Neural cell (in vitro differentiated cells): ENCODE measurements around the gene RCC2. TPM values are rescaled to one million over a fixed set of nuclear protein-coding genes. Genes with fewer than 3 reads are reported as not detected.

Source experiments
- H2AFZ ChIP-seq: fragments of 200-600, 300-800 bp; sonication (generic), shearing (Covaris generic); 2 replicates; pipeline ENCODE4 v1.6.0; 2014; ENCODE audit warnings: low read depth, mild to moderate bottlenecking, antibody characterized with exemption, low read length, moderate library complexity
- H3F3A ChIP-seq: fragments of 200-600 bp; shearing (Covaris generic); 2 replicates; pipeline ENCODE4 v1.6.1; 2016; ENCODE audit warnings: mild to moderate bottlenecking, moderate library complexity, mixed read lengths, antibody characterized with exemption, low read length; ENCODE audit not compliant: insufficient read depth, poor library complexity, severe bottlenecking
- H3K27ac ChIP-seq: fragments of 200-600, 300-800 bp; sonication (generic), shearing (Covaris generic); 2 replicates; pipeline ENCODE4 v1.5.1; 2014; ENCODE audit warnings: mild to moderate bottlenecking, low read length, moderate library complexity
- H3K27me3 ChIP-seq: fragments of 300-800, 200-600 bp; sonication (generic), shearing (Covaris generic); 2 replicates; pipeline ENCODE4 v1.6.0; 2014; ENCODE audit warnings: mild to moderate bottlenecking, low read depth, low read length, moderate library complexity; ENCODE audit not compliant: insufficient read depth
- H3K36me3 ChIP-seq: fragments of 300-800, 200-600 bp; sonication (generic), shearing (Covaris generic); 2 replicates; pipeline ENCODE4 v1.5.1; 2014; ENCODE audit warnings: mild to moderate bottlenecking, antibody characterized with exemption, low read length, moderate library complexity; ENCODE audit not compliant: insufficient read depth
- H3K4me2 ChIP-seq: fragments of 300-800, 200-600 bp; sonication (generic), shearing (Covaris generic); 2 replicates; pipeline ENCODE4 v1.6.0; 2014; ENCODE audit warnings: mild to moderate bottlenecking, low read length
- H3K4me3 ChIP-seq: fragments of 300-800, 200-600 bp; sonication (generic), shearing (Covaris generic); 2 replicates; pipeline ENCODE4 v1.5.1; 2014; ENCODE audit warnings: mild to moderate bottlenecking, low read length, moderate library complexity
- H3K79me2 ChIP-seq: fragments of 200-600 bp; shearing (Covaris generic); replicated peaks from 2 replicates; pipeline ENCODE4 v1.6.0; 2014; ENCODE audit warnings: mild to moderate bottlenecking, low read length, moderate library complexity; ENCODE audit not compliant: insufficient read depth
- H3K9ac ChIP-seq: fragments of 300-800, 200-600 bp; sonication (generic), shearing (Covaris generic); 2 replicates; pipeline ENCODE4 v1.6.1; 2016; ENCODE audit warnings: mild to moderate bottlenecking, low read length, mixed read lengths
- H3K9me2 ChIP-seq: fragments of 200-600 bp; shearing (Covaris generic); 2 replicates; pipeline ENCODE4 v1.6.1; 2016; ENCODE audit warnings: mild to moderate bottlenecking, low read length, mixed read lengths; ENCODE audit not compliant: insufficient read depth
- H3K9me3 ChIP-seq: fragments of 200-600, 300-800 bp; sonication (generic), shearing (Covaris generic); 2 replicates; pipeline ENCODE4 v1.6.1; 2016; ENCODE audit warnings: mild to moderate bottlenecking, mixed run types, low read length, moderate library complexity, mixed read lengths
- H4K20me1 ChIP-seq: fragments of 200-600 bp; shearing (Covaris generic); 2 replicates; pipeline ENCODE4 v1.6.1; 2016; ENCODE audit warnings: mild to moderate bottlenecking, mixed run types; ENCODE audit not compliant: insufficient read depth
- CTCF ChIP-seq: fragments of 450-650 bp; IDR thresholded peaks from 2 replicates; pipeline ENCODE4 v1.5.1; 2014; ENCODE audit warnings: antibody characterized with exemption, mild to moderate bottlenecking, moderate library complexity; ENCODE audit not compliant: poor library complexity, severe bottlenecking
- EP300 ChIP-seq: fragments of 450-650 bp; conservative IDR thresholded peaks from 2 replicates; pipeline ENCODE4 v1.6.1; 2014; ENCODE audit warnings: antibody characterized with exemption, mild to moderate bottlenecking, moderate library complexity; ENCODE audit not compliant: poor library complexity, severe bottlenecking
- EZH2 ChIP-seq: fragments of 200-600, 300-800 bp; shearing (Covaris generic), sonication (generic); IDR thresholded peaks from 2 replicates; pipeline ENCODE4 v1.6.1; 2014; ENCODE audit warnings: antibody characterized with exemption, low read length, borderline replicate concordance, mild to moderate bottlenecking; ENCODE audit not compliant: insufficient read depth, poor library complexity, severe bottlenecking
- MXI1 ChIP-seq: fragments of 450-650 bp; conservative IDR thresholded peaks from 2 replicates; pipeline ENCODE4 v1.6.1; 2014; ENCODE audit warnings: antibody characterized with exemption, mild to moderate bottlenecking; ENCODE audit not compliant: poor library complexity, severe bottlenecking
- POLR2AphosphoS5 ChIP-seq: IDR thresholded peaks from 2 replicates; pipeline ENCODE4 v1.6.1; 2012
- RAD21 ChIP-seq: fragments of 450-650 bp; conservative IDR thresholded peaks from 2 replicates; pipeline ENCODE4 v1.6.1; 2014; ENCODE audit warnings: antibody characterized with exemption, mild to moderate bottlenecking, moderate library complexity
- REST ChIP-seq: IDR thresholded peaks from 2 replicates; pipeline ENCODE4 v1.6.1; 2012; ENCODE audit warnings: borderline replicate concordance
- SMC3 ChIP-seq: fragments of 450-650 bp; conservative IDR thresholded peaks from 2 replicates; pipeline ENCODE4 v1.6.1; 2014; ENCODE audit warnings: antibody characterized with exemption, mild to moderate bottlenecking, moderate library complexity; ENCODE audit not compliant: poor library complexity
- TAF1 ChIP-seq: IDR thresholded peaks from 2 replicates; pipeline ENCODE4 v1.6.1; 2012; ENCODE audit warnings: low read depth
- polyA plus RNA-seq: library from polyadenylated mRNA; depleted of rRNA; stranded (reverse); fragments of >200 nt; gene quantifications from 2 replicates; pipeline ENCODE4 v1.2.3, GENCODE V29; 2014

Gene RCC2
- polyA plus RNA-seq, 1 donor from 2014 or later, result 34.4 TPM

DNA sequence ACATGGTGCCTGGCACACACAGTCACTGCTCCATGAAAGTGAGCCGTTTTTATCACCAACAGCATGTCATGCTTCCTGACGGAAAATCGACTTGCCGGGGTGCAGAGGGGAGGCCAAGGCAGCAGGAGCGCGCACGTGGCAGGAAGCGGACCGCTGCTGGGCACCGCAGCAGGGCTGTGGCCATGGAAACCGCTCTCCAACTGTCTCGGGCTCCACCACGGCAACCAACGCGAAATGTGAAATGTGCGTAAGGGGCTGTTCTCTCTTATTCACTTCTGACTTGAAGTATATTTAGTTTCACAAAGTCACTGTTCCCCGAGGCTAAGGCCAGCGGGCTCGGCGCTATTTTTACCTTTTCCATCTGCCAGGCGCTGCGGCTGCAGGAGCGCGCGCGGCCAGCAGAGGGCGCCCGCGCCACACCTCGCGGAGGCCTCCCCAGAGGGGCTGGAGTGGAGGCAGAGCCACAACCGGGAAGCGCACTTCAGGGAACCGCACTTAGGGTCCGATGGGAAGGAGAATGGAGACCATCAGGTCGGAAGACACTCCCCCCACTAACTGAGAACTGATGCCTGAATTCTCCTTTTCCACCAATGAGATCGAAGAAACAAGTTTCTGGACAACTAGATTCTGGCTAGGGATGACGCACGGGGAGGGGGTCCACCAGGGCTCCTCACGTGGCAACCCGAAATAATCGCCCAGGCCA, 19.7 kb downstream of the RCC2 start:
- H3K27ac ChIP-seq, result no peak overlapping the region

DNA sequence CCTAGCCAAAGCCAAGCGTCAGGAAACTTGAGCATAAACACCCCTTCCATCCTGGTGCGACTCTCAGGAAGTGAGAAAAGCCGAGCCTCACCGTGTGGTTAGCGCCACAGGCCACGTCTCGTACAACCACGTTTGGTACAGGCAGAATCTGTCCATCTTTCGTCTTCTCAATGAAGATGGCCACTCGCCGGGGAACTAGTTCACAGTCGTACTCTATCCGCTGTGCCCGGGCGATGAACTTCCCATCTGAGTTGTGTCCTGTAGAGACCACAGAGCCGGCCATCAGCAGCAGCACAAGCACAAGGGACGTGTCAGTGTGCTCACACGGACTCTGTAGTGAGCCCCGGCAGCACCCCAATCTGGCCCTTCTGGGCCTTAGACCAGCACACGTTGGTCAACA, 23.1 kb downstream of the RCC2 start:
- Histone ChIP-seq H4K20me1 (no peaks in the 10 kb centered on the region), H3K9ac (no peak overlapping the region), H3K9me2 (no peaks in the 10 kb centered on the region), H3K4me3 (no peak overlapping the region), H2AFZ (no peak overlapping the region), H3K36me3 (no peaks in the 10 kb centered on the region), H3K27ac (no peak overlapping the region), H3F3A (no peaks in the 10 kb centered on the region), H3K4me2 (no peak overlapping the region), H3K79me2 (no peaks in the 10 kb centered on the region), H3K9me3 (no peaks in the 10 kb centered on the region), H3K27me3 (no peaks in the 10 kb centered on the region)
- TF ChIP-seq RAD21 (no peak), MXI1 (no peak), CTCF (no peak)

More for the DNA sequence above, 19.7 kb downstream of the RCC2 start:
- Histone ChIP-seq H3K9me3 (no peaks in the 10 kb centered on the region), H2AFZ (no peak overlapping the region), H3F3A (no peaks in the 10 kb centered on the region), H3K4me3 (no peak overlapping the region), H3K9ac (no peak overlapping the region), H3K4me2 (no peak overlapping the region), H4K20me1 (no peaks in the 10 kb centered on the region), H3K9me2 (no peaks in the 10 kb centered on the region), H3K27me3 (no peaks in the 10 kb centered on the region), H3K79me2 (no peaks in the 10 kb centered on the region), H3K36me3 (no peaks in the 10 kb centered on the region)
- no peak for TF ChIP-seq TAF1
- TF ChIP-seq MXI1, result peak; percentile 27
- TF ChIP-seq RAD21, result peak; percentile 90
- peak; percentile 95 for TF ChIP-seq CTCF
- peak; percentile 91 for TF ChIP-seq SMC3
- no peak for TF ChIP-seq EZH2

DNA sequence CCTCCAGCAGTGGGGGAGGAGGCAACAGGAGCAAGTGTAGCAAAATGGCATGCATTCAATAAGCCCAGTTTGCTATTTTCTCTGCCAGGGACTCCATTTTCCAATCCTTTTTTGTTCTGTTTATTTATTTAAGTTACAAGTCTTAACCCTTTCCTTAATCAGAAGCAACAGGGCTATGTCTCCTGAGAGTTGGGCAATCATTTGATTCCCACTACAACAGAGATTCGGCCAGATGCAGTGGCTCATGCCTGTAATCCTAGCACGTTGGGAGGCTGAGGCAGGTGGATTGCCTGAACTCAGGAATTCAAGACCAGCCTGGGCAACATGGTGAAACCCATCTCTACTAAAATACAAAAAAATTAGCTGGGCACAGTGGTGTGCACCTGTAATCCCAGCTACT, 25.5 kb downstream of the RCC2 start:
- Histone ChIP-seq H3K27ac (no peak overlapping the region), H3K9ac (no peak overlapping the region), H3K36me3 (no peaks in the 10 kb centered on the region), H3K4me3 (no peak overlapping the region), H2AFZ (no peak overlapping the region), H3K79me2 (no peaks in the 10 kb centered on the region), H3F3A (no peaks in the 10 kb centered on the region), H3K9me3 (no peaks in the 10 kb centered on the region), H3K4me2 (no peak overlapping the region), H3K27me3 (no peaks in the 10 kb centered on the region), H3K9me2 (no peaks in the 10 kb centered on the region), H4K20me1 (no peaks in the 10 kb centered on the region)
- TF ChIP-seq RAD21 (no peak), TAF1 (no peak), POLR2AphosphoS5 (no peak), CTCF (no peak), SMC3 (no peak), REST (no peak), EP300 (no peak), MXI1 (no peak), EZH2 (no peak)
